ENCODE measurements around the gene PRC1.

The PRC1 gene

DNA sequence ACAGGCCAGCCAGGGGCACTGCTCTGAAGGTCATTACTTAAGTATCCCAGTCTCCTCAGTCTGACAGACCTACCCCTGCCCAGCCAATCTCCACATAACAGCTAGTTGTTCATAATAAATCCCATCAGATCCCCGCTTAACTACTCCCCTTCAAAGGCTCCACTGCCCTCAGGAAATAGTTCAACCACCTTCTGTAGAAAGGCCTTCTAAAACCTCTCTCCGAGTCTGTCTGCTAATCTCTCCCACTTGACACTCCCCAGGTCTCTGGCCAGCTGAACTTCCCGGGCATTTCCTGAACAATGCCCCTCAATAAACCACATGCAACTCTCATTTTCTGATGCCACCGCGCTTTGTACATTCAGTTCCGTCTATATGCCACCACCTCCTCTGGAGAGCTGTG is 6.0 kb downstream of the PRC1 start:
- no peak for DNase-seq

- DNase-seq: no peak
Measured at GRCh38 chr15:90987561-90988141, 6.7 kb downstream of the PRC1 start.

DNA sequence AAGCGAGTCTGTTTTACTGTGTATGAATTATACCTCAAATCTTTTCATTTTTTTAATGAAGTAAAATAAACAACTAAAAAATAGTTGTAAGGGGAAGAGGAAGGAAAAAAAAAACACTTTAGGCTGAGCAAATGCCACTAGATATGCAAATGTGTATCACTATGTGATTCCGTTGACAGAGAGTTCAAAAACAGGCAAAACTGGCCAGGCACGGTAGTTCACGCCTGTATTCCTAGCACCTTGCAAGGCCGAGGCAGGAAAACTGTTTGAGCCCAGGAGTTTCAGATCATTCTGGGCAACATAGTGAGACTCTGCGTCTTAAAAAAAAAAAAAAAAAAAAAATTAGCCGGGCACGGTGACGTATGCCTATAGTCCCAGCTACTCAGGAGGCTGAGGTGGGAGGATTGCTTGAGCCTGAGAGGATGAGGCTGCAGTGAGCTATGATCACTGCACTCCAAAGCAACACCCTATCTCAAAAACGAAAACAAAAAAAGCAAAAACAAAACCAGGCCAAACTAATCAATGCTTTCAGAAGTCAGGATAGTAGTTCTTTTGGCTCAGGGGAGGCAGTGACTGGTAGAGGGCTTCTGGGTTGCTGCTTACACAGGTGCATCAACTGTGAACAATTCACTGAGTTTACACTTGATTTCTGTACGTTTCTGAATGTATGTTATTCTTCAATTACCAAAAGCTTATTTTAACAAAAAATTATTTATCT is 7.4 kb downstream of the PRC1 start:
- DNase-seq: no peak

- DNase-seq: no peak
Measured at GRCh38 chr15:90982135-90982534, 12.2 kb downstream of the PRC1 start.

DNA sequence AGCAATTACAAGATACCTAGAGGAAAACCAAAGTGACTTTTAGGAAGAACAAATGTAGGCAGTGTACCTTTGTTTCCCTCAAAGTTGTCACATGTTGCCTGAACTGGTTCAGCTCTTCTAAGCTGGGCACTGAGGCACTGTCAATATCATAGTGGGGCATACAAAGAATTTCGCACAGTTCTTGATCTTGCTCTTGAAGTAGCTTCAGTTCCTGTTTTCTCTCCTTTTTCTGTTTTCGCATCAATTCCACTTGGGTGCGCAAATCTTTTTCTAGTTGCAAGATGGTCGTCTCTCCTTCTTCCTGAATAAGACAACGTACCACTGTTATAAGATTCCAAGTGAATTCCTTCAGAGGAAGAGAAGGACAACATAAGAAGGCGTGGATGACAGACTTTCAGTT is 12.7 kb downstream of the PRC1 start:
- DNase-seq: no peak

GRCh38 chr15:90979582-90979981 is 14.8 kb downstream of the PRC1 start:
- no peak for DNase-seq

DNA sequence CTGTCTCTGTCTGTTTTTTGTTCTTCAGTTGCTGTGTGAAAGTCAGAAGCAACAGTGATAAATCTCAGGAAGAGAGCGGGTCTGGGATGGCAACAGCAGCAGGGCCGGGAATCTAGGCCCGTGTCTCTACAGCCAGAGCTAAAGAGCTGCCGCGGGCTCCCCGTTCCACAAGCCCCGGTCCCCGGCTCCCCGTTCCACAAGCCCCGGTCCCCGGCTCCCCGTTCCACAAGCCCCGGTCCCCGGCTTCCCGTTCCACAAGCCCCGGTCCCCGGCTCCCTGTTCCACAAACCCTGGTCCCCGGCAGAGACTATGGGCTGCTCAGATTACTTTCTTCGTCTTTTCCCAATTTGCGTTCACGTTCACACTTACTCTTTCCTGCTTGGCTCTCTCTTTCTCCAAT is 20.1 kb downstream of the PRC1 start:
- DNase-seq: no peak

- no peak for DNase-seq
Measured at GRCh38 chr15:90972133-90972532, 22.2 kb downstream of the PRC1 start.

DNA sequence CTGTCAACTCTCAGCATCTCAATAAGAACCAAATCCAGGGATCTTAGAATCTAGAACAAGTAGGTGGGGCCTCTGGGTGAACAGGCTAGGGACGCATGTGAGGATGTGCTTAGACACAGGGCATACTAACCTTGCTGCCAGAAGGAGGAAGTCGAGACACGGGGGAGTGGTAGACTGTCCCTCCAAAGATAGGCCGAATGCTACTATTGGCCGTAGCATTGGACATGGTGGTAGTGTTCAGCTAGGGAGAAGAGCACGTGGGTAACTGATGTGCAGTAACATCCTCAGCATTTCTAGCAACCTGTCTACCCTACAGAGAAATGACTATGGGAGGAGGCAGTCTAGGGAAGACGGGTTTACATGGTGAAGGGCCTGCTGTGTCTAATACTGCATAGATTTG is 24.1 kb downstream of the PRC1 start:
- DNase-seq: no peak

DNA sequence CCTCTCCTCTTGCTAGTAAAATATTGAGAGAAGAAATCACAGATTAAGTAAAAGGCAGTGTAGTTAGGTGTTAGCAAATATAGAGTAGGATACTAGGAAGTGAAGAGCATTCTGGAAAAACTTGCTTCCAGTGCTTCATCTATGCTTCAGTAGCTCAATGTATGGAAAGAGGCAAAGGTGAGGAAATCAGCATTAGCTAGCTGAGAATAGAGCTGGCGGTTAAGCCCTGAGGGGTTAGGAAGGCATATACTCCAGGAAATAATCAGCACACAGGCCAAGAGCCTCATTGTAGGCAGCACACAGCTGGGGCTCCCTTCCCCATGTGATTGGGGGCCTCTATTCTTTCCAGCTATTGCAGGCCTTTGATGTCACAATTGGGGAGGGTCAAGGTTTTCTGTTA is 25.9 kb downstream of the PRC1 start:
- DNase-seq: no peak

GRCh38 chr15:90967206-90967605 is 27.1 kb downstream of the PRC1 start:
- no peak for DNase-seq

DNA sequence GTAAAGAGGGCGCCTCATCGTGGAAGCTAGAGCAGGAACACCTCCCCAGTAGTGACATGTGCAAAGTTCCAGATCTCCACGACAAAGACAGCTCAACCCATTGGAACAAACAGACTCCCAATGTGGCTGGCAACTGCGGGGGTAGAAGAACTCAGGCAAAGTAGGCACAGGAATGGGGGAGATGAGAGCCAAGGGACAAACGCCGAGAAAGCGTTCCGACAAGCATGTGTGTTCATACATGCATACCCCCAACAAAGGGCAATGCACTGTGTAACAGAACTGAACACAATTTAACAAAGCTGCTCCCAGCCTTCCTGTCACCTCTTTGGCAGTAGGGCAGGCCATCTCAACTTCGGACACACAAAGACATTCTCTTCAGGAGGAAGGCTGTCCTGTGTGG is 28.1 kb downstream of the PRC1 start:
- DNase-seq: no peak

DNA sequence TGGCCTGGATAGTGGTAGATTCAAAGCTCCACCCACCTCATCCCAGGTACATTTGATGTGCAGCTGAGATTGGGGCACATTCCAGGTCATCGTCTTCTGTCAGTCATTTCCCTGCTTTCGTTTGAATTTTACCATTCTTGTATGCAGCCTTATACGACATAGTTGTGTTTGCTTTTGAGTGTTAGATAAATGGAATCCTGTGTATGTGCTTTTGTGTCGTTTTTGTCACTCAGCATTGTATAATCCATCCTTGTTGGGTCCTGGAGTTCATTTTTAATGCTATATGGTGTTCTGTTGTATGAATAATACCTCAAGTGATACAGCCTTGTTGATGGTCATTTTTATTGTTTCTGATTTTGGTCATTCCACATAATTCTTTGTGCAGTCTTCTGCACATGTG is 32.3 kb downstream of the PRC1 start:
- DNase-seq: no peak

DNA sequence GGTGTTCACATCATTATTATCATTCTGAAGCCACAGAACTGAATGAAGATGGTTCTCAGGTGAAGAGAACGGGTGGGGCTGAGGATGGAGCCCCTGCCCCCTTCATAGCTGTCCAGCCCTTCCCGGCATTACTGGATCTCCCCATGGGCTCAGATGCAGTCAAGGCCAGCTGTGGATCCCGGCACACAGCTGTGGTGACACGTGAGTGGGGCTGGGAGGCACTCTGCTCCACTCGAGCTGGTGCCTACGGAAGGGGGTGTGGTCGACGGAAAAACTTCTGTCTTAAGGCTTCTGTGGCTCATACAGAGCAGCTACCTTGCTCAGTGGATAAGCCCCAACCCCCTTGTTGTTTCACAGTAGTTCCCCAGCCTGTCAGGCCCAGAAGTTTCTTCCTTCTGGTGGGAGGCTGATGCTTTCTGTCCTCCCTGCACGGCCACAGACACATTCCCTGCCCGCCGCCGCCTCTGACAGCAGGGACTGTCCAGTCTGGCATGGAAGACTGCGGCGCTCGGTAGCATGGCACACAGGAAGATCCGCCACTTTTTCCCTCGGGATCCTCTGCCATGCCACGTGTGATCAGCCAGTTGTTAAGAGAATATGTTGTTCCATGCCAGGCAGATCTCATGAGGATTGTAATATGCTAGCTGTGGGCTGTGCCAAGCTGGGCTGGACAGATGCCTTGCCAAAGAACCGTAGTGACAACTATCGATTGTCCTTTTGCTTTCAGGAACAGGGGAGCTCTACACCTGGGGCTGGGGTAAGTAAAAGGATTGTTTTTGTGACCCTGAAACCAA is 33.8 kb downstream of the PRC1 start:
- DNase-seq: no peak

- no peak for DNase-seq
Measured at GRCh38 chr15:90959894-90960293, 34.4 kb downstream of the PRC1 start.

GRCh38 chr15:90959028-90959595 is 35.2 kb downstream of the PRC1 start:
- no peak for DNase-seq

- no peak for DNase-seq
Measured at GRCh38 chr15:90957791-90958190, 36.5 kb downstream of the PRC1 start.

DNA sequence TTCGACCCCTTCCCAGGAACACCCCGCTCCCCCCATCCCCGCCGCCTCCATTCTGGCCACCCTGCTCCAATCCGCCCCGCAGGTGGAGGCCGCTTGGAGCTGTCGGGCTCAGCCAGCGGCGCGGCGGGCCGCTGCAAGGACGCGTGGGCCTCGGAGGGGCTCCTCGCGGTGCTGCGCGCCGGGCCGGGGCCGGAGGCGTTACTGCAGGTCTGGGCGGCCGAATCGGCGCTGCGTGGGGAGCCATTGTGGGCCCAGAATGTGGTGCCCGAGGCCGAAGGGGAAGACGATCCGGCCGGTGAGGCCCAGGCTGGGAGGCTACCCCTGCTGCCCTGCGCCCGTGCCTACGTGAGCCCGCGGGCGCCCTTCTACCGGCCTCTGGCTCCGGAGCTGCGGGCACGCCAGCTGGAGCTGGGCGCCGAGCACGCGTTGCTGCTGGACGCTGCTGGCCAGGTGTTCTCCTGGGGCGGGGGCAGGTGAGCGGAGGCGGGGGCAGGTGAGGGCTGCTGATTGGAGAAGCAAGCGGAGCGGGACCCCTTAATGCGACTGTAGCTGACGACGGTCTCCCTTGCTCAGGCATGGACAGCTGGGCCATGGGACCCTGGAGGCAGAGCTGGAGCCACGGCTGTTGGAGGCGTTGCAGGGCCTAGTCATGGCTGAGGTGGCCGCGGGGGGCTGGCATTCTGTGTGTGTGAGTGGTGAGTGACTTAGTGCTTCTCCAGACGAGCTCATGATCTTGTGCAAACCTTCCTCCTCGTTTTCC is 37.1 kb downstream of the PRC1 start:
- no peak for DNase-seq

DNA sequence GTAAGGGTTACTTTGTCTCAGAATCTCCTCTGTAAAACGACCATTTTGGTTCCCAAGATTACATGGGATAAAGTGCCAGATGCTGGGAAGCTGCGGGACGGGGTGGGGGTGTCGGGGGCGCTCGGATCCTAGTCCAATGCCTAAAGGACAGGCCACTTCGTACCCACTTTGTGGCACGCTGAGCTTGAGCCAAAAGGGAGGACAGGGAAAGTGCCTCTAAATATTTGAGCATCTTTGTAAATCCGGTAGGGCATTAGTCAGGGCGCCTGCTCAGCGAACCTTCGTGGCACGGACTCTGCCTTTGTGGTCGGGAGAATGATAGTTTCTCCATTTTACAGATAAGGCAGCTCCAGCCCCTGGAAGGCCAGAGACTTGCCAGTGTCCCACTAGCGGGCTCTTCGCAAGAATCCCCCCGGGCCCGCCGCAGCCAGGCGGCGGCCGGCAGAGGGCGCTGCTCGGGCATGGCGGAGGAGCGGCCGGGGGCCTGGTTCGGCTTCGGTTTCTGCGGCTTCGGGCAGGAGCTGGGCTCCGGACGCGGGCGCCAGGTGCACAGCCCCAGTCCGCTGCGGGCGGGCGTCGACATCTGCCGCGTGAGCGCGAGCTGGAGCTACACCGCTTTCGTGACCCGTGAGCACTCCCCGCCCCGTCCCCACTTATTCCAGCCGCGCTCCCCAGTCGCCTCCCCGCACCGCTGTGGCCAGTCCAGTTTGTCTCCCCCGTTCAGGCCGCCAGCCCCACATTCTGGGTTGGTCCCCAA is 37.9 kb downstream of the PRC1 start:
- DNase-seq: peak; percentile 34

GRCh38 chr15:90955624-90956273 is 38.6 kb downstream of the PRC1 start:
- peak; percentile 84 for DNase-seq

GRCh38 chr15:90954712-90955623 is 39.4 kb downstream of the PRC1 start, which contains the start of gene RCCD1:
Gene RCCD1, plus strand, starts transcription at chr15:90954884. Its CDS starts 1,851 bp downstream, at chr15:90956735.
- DNase-seq: peak; percentile 99

All from RPMI8226 (cell line).